Stimulated activated CD4-positive, alpha-beta T cell treated with anti-CD3 and anti-CD28 coated beads, TNF-alpha, amount 100 ng/mL, for 48 hours (primary cell): ENCODE data around the gene GGA1.
A peak's percentile ranks its signal among the peaks of the same experiment; 100 is the strongest.
"Not testable (repeated sequence)": the region's sequence is repeated elsewhere in the genome, so short reads cannot be mapped to it uniquely, and the experiment has no call there.

Experiments used
- DNase-seq, 3 donors: peaks; one replicate each; pipeline ENCODE4 v3.0.0-alpha.2; 2020; ENCODE audit warnings: low read depth in 3 of 3

Gene GGA1

GRCh38 chr22:37609240-37610152 is 862 bp downstream of the GGA1 start:
- no peak for DNase-seq

GRCh38 chr22:37610153-37610475 is 1.5 kb downstream of the GGA1 start:
- DNase-seq: not testable (repeated sequence)

DNA sequence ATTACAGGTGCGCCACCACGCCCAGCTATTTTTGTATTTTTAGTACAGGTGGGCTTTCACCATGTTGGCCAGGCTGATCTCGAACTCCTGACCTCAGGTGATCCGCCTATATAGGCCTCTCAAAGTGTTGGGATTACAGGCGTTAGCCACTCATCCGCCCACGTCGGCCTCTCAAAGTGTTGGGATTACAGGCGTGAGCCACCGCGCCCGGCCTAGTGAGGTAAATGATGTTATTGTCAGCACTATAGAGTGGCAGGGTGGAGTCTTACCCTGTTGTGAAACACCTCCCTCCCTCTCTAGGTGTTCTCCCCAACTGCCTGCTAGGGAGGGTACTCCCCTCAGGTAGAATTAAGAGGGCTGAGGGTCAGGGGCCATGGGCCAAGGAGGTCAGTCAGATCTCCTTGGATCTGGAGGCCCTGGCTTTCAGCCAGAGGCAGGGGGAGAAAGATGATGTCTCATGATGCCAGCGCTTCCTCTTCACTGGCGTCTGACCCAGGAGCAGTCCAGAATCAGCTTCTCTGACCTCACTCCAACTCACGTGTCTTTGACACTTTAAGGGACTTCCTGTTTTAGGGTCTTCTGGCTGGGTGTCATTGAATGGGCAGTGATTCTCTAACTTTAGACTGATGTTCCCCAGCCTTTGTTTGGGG is 2.0 kb downstream of the GGA1 start:
- DNase-seq: no peak

- no peak for DNase-seq
These were observed 2.6 kb downstream of the GGA1 start for GRCh38 chr22:37611207-37611606.

- DNase-seq: no peak
These were observed 7.8 kb downstream of the GGA1 start for GRCh38 chr22:37616201-37617083.

DNA sequence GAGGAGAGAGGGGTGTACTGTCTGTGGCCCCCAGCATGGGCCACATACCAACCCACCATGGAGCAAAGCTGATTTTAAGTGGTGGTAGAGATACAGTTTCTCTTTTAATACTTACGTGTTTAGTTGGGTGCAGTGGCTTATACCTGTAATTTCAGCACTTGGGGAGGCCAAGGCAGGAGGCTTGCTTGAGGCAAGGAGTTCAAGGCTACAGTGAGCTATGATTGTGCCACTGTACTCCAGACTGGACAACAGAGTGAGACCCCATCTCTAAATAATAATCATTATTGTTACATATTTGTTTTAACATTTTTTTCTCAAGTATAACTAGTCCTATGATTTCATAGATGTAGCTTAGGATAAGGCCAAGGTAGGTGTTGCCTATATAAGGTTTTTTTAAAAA is 8.8 kb downstream of the GGA1 start:
- DNase-seq: no peak

GRCh38 chr22:37618072-37618656 is 9.5 kb downstream of the GGA1 start:
- no peak for DNase-seq

GRCh38 chr22:37618674-37619073 is 10.0 kb downstream of the GGA1 start:
- no peak for DNase-seq

- DNase-seq: no peak
These were observed 11.4 kb downstream of the GGA1 start for GRCh38 chr22:37619991-37620390.

- no peak for DNase-seq
These were observed 12.8 kb downstream of the GGA1 start for GRCh38 chr22:37621352-37621860.

DNA sequence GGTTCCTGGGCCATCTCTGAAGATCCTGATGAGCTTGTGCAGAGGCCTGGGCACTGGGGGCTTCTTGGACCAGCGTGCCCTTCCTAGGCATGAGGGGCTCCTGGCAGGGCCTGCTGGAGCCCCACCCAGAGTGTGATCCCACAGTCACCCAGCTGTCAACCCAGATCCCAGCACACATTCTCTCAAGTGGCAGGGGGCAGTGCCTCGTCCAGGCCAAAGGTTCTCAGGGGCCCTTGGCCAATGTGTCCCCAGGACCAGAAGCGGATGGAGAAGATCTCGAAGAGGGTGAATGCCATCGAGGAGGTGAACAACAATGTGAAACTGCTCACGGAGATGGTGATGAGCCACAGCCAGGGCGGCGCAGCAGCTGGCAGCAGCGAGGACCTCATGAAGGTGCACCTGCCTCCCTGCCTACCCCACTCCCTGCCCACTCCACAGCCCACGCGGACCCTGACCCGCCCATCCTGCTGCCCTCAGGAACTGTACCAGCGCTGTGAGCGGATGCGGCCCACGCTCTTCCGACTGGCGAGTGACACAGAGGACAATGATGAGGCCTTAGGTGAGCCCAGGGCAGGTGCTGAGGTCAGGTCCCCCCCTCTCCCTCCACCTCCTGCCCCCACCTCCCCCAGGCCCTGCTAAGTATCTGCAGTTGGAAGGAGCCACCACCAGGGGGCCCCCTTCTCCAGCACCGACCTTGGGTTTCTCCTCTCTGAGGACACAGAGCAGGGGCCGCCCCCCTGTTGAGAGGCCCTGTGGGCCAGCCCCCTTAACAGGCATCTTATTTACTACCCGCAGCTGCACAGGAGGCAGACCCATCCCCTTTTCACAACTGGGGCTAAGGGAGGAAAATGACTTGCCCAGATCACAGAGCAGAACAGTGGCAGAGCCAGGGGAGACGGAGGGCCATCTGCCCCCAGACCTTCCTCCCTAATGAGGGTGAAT is 14.7 kb downstream of the GGA1 start:
- DNase-seq: peak; percentile 50 to 67 (median 61)

DNA sequence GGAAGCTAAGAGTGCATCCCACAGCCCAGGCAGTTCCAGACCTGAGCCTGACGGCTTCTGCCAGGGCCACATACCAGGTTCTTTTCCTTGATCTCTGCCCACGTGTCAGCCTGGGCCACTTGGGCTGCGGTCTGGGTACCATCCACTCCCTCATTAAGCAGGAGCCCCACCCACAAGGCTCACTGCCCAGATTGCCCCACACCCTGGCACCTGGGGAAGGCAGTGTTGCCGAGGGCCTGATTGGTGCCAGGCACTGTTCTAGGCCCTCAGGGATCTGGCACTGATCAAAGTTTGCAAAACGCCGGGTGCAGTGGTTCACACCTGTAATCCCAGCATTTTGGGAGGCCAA is 15.4 kb downstream of the GGA1 start:
- no peak for DNase-seq

GRCh38 chr22:37624876-37625275 is 16.2 kb downstream of the GGA1 start:
- DNase-seq: no peak

DNA sequence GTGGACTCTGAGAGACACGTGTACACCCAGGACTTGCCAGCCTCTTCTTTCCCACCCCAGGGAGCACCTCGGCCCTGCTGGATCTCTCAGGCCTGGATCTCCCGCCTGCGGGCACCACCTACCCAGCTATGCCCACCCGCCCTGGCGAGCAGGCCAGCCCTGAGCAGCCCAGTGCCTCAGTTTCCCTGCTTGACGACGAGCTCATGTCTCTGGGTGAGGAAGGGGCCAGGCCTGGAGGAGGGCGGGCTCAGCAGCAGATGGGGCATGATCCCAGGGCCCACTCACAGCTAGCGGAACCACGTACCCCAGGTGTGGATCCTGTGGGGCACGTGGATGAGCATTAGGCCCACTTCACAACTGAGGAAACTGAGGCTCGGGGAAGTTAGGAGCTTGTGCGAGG is 17.1 kb downstream of the GGA1 start:
- DNase-seq: no peak

DNA sequence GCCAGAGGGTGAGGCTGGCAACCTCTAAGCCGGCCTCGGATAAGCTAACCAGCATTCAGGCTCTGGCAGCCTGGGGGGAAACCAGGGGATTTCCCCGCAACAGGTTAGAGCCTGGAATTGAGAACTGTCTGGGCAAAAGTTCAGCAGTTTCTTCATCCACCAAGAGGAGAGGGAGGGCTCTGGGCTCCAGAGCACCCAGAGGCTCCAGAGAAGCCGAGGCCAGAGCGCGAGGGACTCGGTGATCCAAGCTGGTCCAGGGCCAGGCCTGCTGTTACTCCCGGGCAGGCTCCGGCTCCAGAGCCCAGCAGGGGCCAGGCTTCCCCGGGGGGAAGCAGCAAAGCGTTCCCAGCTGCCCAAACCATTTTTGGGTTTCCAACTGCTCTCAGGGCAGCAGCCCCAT is 17.5 kb downstream of the GGA1 start:
- DNase-seq: no peak

DNA sequence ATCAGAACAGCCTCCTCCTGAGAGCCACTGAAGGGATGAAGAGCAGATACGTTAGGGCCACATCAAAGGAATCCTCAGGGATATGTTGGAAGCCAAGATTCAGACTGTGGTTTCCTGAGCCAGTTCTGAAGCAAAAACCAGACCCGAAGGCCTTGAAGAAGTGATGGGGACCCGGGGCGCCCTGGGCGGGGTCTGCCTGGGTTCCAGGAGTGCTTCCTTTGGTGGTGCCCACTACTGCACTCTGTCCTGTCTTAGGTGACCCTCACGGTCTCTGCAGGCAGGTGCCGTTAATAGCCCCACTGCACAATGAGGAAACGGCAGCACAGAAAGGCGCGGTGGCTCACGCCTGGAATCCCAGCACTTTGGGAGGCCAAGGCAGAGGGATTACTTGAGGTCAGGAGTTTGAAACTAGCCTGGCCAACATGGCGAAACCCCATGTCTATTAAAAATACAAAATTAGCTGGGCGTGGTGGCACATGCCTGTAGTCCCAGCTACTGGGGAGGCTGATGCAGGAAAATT is 18.0 kb downstream of the GGA1 start:
- DNase-seq: no peak

DNA sequence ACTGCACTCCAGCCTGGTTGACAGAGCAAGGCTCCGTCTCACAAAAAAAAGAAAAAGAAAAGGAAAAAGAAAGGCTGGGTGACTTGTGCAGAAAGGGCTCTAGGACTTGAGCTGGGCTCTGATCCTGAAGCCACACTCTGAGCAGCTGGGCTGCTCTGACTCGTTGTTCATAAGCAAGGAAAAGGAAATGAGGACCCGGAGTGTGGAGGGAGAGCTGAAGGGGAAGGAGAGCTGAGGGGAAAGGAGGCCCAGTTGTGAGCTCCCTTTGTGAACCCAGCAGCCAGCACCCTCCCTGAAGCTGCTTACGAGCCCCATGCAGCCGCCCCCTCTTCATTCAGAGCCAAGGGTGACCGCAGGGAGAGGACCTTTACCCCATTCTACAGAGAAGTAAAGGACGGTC is 18.5 kb downstream of the GGA1 start:
- DNase-seq: no peak

DNA sequence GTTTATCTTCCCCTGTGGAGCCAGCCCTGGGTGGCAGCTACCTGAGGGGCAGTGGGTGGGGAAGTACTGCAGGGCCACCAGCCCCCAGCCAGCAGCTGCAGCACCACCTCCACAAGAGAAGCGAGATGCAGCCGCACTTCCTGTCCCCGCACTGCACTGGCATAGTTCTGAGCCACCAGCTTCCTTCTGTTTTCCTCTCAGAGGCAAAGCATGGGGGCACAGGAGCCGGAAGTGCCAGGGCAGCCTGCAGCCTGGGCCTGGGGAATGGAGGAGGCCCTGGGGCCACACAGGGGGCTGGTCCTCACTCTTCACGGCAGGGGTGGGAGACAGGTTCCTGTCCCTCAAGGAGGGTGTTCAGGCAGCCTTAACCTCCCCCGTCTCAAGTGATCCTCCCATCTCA is 18.9 kb downstream of the GGA1 start:
- no peak for DNase-seq

DNA sequence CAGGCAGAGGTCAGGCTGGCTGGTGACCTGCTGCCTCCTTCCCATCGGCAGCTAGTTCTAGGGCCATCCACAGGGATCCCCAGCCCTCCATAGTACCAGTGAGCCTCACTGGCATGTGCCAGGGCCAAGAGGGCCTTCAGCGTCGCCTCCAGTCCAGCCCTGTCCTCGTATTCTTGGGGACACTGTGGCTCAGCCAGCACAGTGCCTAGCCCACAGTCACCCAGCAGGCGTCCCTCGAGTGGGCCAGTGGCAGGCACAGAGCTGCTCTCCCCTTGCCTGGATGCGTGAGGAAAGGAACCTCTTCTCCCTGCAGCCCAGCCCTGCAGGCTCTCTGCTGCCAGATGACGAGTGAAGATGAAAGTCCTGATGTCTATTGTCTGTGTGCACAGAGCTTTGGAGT is 20.2 kb downstream of the GGA1 start:
- DNase-seq: no peak

GRCh38 chr22:37629928-37630327 is 21.3 kb downstream of the GGA1 start:
- DNase-seq: no peak
